ENCODE results near the gene SLC25A5. TPM values are rescaled to one million over a fixed set of nuclear protein-coding genes. Genes with fewer than 3 reads are reported as not detected.

Gene SLC25A5
- total RNA-seq, 1 experiment from 2014 or later: 641 TPM

DNA sequence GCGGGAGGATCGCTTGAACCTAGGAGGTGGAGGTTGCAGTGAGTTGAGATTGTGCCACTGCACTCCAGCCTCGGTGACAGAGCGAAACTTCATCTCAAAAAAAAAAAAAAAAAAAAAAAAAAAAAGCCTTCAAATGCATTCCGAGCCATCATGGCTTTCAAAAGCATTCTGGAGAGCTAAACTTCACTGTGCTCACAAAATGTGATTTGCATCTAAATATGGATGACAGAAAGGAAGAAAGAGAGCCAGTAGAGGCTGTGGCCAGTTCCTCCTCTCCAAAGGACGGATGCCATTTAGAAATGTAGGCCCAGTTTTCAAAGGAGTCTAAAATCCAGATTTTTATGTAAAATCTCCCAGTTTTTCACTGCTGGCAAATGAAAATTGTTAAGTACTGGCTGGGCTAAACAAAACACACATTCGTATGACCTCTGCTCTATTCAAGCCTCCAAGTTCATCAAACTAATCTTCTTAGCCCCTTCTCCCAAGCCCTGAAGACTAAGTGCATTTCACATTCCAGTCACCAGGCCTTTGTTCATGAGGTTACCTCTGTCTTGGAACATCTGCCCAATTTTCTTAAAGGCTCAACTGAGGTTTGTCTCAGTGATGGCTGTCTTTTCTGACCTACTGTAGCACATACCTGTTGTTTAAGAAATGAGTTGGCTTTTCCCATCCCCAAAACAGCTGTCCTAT is 47.1 kb upstream of the SLC25A5 start:
- ATAC-seq (no peak), DNase-seq (ENCODE audit: low read depth, low spot score) (no peak)
- Histone ChIP-seq H2AFZ (ENCODE audit: low read depth, low read length, poor library complexity, severe bottlenecking) (no peak overlapping the region), H3K9me2 (ENCODE audit: insufficient read depth) (no peaks in the 10 kb centered on the region), H3K4me1 (ENCODE audit: control insufficient read depth in 1 of 2, insufficient read depth in 2 of 2, low read length in 2 of 2) (no peaks in the 10 kb centered on the region), H3K27ac (ENCODE audit: low read depth, low read length) (no peak overlapping the region), H3K9ac (ENCODE audit: low read length) (no peak overlapping the region), H3K4me3 (replicated peaks in 1 of 2; ENCODE audit: low read depth in 1 of 2, low read length in 2 of 2) (no peak overlapping the region), H3K9me3 (ENCODE audit: control insufficient read depth in 1 of 2, insufficient read depth in 1 of 2, low read depth in 1 of 2, low read length in 2 of 2) (no peaks in the 10 kb centered on the region), H4K20me1 (ENCODE audit: insufficient read depth) (no peaks in the 10 kb centered on the region), H3K4me2 (ENCODE audit: low read length) (no peak overlapping the region), H3K36me3 (ENCODE audit: control insufficient read depth in 1 of 2, insufficient read depth in 2 of 2, low read length in 2 of 2) (no peaks in the 10 kb centered on the region), H3K27me3 (ENCODE audit: insufficient read depth, low read length) (no peaks in the 10 kb centered on the region), H3K79me2 (ENCODE audit: insufficient read depth, low read length) (no peaks in the 10 kb centered on the region)
- TF ChIP-seq RAD21 (IDR thresholded peaks at IDR 0.05; ENCODE audit: low read depth) (no peak), SP1 (IDR thresholded peaks at IDR 0.05; ENCODE audit: low read depth) (no peak), EZH2 (IDR thresholded peaks at IDR 0.05) (no peak), EGR1 (IDR thresholded peaks at IDR 0.05; ENCODE audit: low read depth) (no peak), YY1 (IDR thresholded peaks at IDR 0.05; ENCODE audit: extremely low read depth, insufficient replicate concordance, low read depth, low read length) (no peak), CBX3 (IDR thresholded peaks at IDR 0.05; ENCODE audit: low read depth) (no peak), JUND (IDR thresholded peaks at IDR 0.05) (no peak), TCF7L2 (IDR thresholded peaks at IDR 0.05; ENCODE audit: borderline replicate concordance, extremely low read depth, insufficient read depth, insufficient read length) (no peak), SIN3A (IDR thresholded peaks at IDR 0.05; ENCODE audit: low read depth) (no peak), SRF (IDR thresholded peaks at IDR 0.05; ENCODE audit: low read depth) (no peak), ZNF274 (IDR thresholded peaks at IDR 0.05; ENCODE audit: low read depth, low read length) (no peak), ZFX (IDR thresholded peaks at IDR 0.05) (no peak), FOSL1 (IDR thresholded peaks at IDR 0.05; ENCODE audit: low read depth) (no peak), CEBPB (IDR thresholded peaks at IDR 0.05; ENCODE audit: low read depth) (no peak), POLR2AphosphoS5 (IDR thresholded peaks at IDR 0.05; ENCODE audit: low read depth, low read length) (no peak)
- TF ChIP-seq, protein P1, sequence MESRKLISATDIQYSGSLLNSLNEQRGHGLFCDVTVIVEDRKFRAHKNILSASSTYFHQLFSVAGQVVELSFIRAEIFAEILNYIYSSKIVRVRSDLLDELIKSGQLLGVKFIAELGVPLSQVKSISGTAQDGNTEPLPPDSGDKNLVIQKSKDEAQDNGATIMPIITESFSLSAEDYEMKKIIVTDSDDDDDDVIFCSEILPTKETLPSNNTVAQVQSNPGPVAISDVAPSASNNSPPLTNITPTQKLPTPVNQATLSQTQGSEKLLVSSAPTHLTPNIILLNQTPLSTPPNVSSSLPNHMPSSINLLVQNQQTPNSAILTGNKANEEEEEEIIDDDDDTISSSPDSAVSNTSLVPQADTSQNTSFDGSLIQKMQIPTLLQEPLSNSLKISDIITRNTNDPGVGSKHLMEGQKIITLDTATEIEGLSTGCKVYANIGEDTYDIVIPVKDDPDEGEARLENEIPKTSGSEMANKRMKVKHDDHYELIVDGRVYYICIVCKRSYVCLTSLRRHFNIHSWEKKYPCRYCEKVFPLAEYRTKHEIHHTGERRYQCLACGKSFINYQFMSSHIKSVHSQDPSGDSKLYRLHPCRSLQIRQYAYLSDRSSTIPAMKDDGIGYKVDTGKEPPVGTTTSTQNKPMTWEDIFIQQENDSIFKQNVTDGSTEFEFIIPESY (IDR thresholded peaks at IDR 0.05; ENCODE audit: extremely low read depth, insufficient replicate concordance, low read length): no peak
- TF ChIP-seq, protein P2, sequence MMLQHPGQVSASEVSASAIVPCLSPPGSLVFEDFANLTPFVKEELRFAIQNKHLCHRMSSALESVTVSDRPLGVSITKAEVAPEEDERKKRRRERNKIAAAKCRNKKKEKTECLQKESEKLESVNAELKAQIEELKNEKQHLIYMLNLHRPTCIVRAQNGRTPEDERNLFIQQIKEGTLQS (IDR thresholded peaks at IDR 0.05): no peak
- TF ChIP-seq, protein P3, sequence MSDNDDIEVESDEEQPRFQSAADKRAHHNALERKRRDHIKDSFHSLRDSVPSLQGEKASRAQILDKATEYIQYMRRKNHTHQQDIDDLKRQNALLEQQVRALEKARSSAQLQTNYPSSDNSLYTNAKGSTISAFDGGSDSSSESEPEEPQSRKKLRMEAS (IDR thresholded peaks at IDR 0.05): no peak
- TF ChIP-seq, protein P4, sequence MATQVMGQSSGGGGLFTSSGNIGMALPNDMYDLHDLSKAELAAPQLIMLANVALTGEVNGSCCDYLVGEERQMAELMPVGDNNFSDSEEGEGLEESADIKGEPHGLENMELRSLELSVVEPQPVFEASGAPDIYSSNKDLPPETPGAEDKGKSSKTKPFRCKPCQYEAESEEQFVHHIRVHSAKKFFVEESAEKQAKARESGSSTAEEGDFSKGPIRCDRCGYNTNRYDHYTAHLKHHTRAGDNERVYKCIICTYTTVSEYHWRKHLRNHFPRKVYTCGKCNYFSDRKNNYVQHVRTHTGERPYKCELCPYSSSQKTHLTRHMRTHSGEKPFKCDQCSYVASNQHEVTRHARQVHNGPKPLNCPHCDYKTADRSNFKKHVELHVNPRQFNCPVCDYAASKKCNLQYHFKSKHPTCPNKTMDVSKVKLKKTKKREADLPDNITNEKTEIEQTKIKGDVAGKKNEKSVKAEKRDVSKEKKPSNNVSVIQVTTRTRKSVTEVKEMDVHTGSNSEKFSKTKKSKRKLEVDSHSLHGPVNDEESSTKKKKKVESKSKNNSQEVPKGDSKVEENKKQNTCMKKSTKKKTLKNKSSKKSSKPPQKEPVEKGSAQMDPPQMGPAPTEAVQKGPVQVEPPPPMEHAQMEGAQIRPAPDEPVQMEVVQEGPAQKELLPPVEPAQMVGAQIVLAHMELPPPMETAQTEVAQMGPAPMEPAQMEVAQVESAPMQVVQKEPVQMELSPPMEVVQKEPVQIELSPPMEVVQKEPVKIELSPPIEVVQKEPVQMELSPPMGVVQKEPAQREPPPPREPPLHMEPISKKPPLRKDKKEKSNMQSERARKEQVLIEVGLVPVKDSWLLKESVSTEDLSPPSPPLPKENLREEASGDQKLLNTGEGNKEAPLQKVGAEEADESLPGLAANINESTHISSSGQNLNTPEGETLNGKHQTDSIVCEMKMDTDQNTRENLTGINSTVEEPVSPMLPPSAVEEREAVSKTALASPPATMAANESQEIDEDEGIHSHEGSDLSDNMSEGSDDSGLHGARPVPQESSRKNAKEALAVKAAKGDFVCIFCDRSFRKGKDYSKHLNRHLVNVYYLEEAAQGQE (IDR thresholded peaks at IDR 0.05; ENCODE audit: low read depth): no peak
- ChIA-PET CTCF (no interaction called here), POLR2A (no interaction called here), RAD21 (ENCODE audit: low non-redundant PET in 1 of 2, low total read pairs in 2 of 2, uncharacterized antibody in 2 of 2, unreplicated experiment in 2 of 2) (no interaction called here)
- no TSS peak for BruUV-seq (replicated peaks)
- intact Hi-C loops (cut with micrococcal nuclease): no loop called here
